Kidney tubule cell (primary cell): ENCODE measurements around the gene RBKS.
A peak's percentile ranks its signal among the peaks of the same experiment; 100 is the strongest.
"Not testable (repeated sequence)": the region's sequence is repeated elsewhere in the genome, so short reads cannot be mapped to it uniquely, and the experiment has no call there.

ENCODE experiments used
- DNase-seq: peaks from one replicate; pipeline ENCODE4 v3.0.0-alpha.2; 2018; ENCODE audit warnings: low spot score

The RBKS gene

DNA sequence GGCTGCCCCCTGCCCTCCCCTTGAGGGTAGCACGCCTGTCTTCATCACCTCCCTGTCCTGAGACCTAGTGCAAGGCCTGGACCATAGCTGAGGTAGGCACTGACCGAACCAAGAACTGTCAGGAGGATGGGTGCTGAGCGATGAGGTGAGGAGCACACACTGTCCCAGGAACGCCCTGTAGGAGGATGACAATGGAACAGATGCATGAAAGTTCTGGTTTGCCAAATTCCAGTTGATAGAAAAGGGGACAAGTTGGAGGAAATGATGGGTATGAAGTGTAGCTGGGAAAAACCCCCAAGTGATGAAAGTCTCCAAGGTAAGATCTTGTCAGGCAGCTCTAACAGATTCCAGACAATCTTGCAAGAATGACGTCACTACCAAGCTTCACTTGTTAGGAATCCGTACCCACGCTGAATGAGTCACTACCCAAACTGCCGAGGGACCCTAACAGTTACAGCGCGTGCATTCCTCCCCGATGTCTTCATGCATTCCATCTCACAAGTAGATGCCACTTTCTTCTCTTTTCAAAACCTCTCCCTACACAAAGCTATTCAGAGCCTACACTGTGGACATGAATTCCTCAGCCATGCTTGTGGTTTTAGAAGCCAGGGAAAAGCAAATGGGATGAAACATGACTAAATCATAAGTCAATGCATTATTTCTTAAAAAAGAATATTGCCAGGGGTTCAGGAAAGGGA is 91.1 kb downstream of the RBKS start:
- peak; percentile 100 for DNase-seq

DNA sequence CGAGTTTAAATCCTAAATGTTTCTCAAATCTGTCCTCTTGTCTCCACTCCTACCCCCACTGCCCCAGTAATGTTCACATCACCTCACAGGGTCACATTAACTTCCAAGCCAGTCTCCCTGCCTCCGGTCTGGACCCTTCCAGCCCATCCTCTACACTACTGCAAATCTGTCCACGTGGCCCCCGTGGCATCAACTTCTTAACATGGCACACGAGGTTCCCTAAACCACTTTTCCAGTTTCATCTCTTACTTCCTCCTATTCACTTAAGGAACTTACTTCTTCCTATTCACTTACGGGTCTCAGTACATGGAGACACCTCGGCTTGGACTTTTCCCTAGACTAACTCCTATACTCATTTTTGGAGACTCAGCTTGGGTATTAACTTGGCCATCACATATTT is 91.7 kb downstream of the RBKS start:
- no peak for DNase-seq

DNA sequence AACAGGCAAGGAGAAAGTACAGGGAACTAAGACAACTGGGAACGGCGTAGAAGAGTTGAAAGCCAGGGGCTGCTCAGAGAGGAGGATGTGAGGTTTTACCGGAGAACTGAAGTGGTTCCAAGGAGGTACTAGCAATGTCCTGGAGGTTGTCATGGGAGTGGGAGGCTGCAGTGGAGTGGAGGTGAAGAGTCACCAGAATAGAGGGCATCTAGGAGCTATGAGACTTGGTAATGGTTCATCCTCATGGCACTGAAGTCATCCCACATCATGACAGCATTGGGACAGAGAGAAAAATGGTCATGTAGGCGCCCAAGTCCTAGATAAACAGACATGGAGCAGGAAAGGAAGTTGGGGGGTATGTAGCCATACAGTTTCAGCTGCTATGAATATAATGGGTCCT is 92.3 kb downstream of the RBKS start:
- no peak for DNase-seq

DNA sequence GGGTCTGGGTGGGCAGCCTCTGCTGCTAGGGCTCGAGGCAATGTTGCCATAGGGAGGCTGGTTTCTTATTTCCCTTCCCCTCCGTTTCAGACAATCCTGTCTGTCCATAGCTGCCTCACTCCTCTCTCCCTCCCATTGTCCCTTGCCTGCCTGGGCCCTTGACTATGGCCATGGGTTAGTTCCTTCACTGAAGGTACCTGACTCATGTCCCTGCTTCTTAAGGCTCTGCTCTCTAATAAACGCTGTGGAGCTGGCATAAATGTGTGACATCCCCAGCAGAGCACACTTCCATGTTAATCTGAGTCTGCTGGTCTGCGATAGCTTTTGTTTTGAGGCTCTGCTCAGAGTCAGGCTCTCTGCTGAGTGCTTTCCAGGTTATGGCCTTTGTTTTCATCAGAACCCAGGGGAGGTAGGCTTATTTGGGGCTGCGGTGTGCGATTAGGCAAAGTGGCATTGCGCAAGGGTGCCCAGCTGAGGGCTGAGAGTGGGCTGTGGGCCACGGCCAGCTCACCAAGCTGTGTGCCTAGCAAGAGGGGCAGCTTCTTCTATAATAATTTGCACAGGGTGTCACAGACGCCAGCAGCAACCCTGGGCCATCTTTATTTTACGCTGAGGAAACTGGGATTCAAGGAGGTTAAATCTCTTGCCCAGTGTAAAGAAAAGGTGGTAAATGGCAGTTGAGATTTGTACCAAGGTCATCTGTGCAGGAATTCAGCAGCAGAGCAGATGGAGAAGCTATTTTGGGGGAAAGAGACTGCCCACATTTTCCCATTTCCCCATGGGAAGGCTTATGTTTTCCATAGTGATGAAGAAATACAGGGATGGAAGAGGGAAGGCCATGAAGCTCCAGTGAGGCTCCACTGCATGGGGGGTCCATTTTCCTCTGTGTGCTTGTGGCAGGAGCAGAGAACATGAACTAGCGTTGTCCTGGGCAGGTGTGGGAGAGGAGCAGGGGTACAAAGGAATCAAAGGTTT is 93.1 kb downstream of the RBKS start:
- DNase-seq, result no peak

DNA sequence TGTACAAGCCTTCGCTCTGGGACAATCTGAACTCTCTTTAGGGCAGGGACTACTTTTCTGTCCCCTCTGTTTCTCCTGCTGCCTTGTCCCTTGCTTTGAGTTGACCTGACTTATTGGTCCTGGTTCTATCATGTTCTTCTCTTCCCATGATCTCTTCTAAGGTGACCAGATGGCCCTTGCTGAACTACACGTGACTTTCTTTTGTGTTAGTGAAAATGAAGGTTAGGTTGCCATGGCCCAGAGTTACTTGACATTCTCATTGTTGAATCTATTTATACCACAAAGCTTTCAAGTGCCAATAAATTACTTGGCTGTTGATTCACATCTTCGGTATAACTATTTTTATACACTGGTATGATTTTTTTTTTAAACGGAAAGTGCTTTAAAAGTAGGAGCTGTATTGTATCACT is 94.3 kb downstream of the RBKS start:
- DNase-seq, result no peak

DNA sequence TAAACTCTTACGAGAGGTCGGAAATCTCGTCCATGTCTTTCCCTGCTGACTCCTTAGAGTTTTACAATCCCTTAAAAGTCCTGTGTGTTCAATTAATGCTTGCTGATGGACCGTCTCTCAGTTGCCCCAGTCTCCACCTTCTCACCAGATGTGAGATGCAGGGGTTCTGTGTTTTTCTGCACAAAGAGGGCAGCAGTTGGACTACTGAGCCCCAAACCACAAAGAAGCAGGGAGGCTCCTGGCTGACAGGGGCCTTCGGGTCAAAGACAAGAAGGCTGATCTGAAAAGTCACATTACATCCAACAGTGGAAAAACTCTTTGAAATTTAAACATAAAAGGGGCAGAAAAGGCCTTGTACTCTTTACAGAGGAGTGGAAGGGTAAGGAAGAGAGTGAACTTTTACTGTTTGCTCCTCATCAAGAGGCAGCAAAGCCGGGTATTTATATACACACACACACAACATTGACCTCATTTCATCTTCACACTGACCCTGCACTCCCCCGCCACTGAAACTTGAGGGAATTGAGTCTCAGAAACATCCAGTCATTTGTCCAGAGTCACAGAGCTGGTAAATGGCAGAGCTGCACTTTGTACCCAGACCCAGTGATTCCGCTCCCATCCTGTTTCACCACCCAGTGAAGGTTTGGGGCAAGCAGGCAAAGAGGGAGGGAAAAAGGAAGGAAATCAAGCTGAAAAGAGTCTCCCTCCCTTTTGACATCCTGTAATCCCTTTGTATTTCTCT is 94.9 kb downstream of the RBKS start:
- no peak for DNase-seq

DNA sequence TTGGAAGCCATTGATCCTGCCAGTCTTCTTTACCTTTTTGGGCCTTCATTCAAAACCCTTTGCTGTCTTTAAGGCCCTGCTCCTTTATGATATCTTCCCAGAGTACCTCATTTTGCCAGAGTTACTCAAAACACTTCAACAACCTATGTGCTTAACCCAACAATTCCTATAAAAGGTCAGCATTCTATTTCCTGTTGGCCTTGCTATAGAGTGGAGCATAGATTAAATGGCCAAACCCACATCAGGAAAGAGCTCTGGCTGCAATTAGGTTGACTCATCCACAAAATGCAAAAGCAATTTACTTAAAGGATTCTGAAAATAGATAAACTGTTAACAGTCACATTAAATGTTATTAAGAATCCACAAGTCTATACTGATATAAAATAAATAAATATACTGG is 97.4 kb downstream of the RBKS start:
- DNase-seq, result no peak

DNA sequence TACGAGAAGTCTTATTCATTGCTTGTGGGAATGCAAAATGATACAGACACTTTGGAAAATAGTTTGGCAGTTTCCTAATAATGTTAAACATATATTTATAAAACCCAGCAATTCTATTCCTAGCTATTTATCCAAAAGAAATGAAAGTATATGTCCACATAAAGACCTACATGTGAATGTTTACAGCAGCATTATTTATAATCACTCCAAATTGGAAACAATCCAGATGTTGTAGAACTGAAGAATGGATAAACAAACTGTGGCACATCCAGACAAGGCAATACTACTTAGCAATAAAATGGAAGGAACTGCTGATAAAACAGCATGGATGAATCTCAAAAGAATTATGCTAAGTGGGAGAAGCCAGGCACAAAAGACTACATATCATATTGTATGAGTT is 99.4 kb downstream of the RBKS start:
- DNase-seq, result no peak

DNA sequence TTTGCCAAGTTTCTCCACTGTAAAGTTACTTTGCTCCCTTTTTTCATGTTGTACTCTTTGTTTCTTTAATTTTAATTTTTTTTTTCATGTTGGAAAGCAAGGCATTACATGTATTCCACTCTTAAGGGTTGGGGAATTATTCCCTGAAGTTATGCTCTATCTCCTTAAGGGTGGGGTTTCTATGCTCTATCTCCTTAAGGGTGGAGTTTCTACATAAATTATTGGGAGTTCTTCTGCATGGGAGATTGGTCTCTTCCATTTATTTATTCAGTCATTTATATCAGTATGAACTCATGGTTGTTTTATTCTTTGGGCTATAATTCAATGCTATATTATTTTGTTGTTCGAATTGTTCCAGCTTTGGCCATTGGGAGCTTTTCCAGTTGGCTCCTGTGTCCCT is 107.5 kb downstream of the RBKS start:
- DNase-seq, result no peak

DNA sequence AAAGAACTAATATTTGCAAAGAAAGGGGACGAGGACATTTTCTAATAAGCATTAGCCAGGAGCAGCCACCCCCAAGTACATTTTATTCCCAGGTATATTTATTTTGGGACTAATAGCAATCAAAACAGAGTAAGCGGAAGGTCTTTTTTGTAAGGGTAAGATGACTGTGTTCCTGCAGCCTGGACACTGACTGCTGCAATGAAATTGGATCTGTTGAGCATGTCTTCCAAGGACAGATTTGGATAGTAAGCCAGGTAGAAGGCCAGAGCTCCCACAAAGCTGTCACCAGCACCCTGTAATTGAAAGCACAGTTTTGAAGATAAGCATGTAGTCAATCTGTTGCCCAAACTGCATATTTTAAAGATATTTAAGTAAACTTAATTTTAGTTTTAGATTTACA is 108.7 kb downstream of the RBKS start:
- DNase-seq, result no peak

DNA sequence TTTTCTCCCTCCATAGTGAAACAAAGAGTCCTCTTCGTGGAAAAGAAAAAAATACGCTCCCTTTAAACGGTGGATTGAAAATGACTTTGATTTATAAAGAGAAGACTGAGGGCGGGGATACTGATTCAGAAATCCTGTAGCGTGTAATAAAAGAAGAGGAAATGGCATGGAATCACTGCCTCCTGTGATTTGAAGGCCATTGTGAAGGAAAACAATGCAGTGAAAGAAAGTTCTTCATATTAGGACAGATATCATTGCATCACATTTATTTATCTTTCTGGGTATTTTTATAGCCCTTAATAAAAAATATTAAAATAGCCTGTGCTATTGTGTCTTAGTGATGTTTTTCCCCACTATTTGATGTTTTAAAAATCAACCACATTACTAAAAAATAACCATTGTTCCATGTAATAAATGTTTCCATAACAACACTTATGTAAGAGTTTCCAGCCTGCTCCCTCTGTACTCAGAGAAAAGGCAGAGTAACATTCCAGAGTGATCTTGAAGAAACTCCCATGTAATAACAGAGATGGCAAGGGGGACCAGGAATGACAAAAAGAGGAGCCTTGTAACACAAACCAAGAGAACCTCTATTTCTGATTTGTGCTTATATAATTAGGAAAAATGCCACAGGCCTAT is 110.7 kb downstream of the RBKS start:
- no peak for DNase-seq

DNA sequence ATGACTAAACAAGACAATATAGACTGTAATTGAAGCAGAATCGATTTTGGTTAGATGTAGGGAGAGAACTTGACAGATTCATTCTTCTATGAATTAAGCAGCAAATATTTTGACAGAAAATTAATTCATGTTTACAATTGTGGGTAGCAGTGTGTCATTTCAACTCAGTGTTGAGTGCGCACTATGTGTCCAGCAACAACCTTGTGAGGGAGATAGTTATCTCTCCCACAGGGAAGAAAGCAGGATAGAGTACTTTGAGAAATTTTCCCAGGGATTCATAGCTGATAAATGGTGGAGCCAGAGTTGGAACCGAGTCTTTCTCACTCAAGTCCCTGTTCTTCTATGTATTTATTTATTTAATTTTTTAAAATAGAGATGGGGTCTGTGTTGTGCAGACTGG is 113.5 kb downstream of the RBKS start:
- DNase-seq, result no peak

DNA sequence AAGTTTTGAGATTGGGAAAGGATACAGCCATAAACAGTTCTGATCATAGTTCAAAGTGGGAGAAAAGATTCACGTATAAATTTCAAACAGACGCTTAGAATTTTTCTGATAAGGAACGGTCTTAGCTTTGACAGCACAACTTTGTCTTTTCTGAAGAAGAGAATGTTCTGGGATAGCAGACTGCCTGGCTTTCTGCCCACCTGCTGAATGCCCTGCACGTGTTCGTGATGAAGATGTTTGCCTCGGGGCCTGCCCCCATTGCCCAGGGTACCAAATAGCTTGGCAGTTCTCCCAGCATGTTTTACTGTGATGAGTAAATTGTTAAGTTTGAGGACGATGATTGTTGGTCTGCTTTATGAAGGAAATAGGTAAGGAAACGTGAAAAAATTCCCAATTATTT is 114.1 kb downstream of the RBKS start:
- peak; percentile 67 for DNase-seq

DNA sequence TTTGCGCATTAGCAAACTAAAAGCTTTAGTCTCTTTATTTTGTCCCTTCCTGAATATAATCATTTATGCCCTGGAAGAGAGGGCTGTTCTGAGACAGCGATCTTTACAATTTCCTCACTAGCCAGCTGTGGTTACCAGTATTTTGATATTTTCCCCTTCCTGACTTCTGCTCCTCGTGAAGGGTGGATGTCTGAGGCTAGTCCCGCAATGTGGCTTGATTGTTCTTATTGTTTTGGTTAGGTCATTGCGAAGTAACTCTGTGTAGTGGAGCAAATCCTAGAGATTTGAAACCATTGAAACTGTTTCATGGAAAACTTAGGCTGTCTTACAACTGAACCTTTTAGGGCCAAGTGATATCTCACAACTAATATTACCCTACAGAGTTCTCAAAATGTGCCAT is 116.2 kb downstream of the RBKS start:
- DNase-seq, result peak; percentile 47

DNA sequence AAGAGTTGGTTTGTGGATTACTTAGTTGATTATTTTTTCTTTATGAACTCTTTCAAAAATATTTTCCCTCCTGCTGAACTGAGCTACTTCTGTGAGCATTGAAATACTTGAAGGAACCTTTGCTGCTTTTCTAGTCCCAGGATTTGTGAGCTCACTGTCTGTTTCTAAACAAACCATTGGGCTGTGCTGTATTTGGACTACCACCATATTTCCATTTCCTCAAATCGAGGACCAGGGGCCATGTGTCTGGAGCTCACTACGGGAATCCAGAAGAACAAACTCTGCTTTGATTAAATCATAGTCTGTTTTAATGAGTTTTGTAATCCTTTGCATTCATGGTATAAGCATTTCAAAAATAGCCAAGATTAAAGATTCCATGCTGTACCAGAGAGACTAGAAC is 117.4 kb downstream of the RBKS start:
- DNase-seq, result peak; percentile 34

DNA sequence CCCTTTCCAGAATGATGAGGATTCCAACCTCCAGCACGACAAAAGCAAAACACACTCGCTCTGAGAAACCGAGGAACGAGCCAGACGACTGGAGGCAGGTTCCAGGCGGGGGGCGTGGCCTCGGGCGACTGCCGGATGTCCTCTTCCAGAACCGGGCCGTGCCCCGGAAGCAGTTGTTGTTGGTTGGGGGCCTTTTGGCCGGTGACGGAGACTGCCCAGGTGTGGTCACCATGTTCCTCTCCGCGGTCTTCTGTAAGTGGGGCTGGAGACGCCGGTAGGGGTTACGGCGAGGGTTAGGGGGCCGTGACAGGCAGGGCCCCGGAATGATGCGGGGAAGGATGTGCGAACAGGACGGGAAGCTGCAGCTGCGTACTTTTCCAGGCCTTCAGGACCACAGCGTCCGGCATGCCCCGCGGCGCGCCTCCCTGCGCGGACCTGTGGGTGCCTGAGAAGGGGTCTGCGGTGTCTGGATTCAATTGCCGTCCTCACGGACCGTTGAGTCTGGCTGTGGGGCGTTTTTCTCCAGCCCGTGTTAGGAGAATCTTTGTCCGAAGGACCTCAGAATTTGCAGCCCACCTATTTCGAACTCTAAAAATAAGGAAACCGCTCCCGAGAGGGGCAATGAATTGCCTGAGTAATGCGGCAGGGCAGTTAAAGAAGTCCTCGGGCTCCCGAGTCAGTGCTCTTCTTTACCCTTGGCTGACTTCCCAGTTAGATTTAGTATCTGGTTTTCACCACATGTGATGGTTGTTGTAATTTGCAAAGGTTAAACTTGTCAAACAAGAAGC is 118.4 kb downstream of the RBKS start, which contains the start of gene MRPL33:
MRPL33 (plus strand) TSS at position 172 of the 788 bp plus-strand sequence; CDS start at position 231, 59 bp downstream.
- peak; percentile 96 for DNase-seq

DNA sequence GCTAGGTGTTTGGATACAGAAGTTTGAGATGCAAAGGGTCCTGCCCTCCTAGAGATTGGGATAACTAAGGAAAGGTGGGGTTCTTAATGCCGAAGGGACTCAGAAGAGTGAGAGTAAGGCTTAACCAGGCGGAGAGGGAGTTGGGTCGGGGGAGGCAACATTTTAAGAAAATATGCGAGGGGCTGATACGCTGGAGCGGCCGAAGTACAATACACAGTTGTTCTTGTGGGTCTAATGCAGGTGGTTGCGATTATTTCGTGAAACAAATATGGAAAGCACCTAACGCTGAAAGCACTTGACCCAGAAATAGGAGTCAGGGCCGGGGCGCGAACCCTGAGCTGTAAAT is 119.0 kb downstream of the RBKS start:
- DNase-seq, result no peak

DNA sequence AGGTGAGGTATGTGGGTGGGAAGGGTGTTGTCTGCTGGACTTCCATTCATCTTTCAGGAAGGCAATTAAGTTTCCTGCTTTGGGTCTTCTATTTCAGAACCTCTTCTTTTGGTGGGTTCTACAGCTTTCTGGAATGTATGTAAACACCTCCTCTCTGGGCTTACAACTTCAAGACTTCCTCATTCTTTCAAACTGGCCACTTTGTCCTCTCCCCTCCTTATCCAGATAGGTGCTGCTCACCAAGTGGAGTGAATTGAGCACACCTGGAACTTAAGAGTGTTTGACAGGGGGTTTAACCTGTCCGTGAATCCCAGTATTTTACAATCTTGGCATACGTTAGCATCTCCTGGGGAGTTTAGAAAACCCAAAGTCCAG is 123.9 kb downstream of the RBKS start:
- no peak for DNase-seq

DNA sequence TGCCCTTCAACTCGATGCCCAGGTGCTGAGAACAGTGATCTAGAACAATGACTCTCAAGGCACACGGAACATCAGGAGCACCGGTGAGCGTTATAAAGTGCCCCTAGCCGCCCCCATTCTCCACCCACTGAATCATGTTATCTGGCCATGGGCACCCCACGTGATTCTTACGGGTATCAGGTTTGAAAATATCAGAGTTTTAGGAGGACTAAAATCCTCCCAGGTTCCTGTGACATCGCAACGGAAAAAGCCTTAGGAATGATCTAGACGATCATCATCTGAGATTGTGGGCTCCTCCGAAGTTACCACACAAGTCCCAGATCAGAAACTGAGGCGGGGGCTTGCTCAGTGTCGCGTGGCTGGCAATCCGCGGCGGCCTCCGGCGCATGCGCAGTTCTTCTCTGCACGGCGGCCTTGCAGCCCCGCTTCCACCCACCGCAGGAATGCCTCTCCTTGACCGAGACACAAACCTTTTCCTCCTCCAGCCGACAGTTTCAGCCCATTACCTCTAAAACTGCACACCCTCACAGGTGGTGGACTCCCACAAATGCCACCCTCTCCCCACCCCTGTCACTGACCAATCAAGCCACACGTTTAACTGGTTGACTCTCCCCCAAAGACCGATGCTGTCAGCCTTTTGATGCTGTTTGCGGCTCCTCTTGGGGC is 124.4 kb downstream of the RBKS start:
- peak; percentile 98 for DNase-seq

DNA sequence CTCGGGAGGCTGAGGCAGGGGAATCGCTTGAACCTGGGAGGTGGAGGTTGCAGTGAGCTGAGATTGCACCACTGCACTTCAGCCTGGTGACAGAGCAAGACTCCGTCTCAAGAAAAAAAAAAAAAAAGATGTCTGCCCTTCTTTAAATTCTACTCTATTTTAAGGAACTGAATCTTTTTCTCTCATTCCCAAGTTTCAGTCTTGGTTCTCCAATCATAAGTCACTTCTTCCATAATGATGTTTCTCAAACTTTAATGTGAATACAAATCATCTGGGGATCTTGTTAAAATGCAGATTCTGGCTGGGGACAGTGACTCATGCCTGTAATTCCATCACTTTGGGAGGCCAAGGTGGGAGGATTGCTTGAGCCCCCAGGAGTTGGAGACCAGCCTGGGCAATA is 125.7 kb downstream of the RBKS start:
- DNase-seq, result not testable (repeated sequence)

DNA sequence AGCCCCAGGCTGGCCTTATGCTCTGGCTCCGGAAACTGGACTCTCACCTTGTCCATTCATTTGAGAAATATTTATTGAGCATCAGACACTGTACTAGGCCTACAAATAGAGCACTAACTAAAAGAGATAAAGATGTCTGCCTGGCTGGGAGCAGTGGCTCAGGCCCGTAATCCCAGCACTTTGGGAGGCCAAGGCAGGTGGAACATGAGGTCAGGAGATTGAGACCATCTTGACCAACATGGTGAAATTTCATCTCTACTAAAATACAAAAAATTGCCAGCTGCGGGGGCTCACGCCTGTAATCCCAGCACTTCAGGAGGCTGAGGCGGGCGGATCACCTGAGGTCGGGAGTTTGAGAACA is 126.3 kb downstream of the RBKS start:
- no peak for DNase-seq
